Subcutaneous adipose tissue (tissue), 4 donors: ENCODE results near the gene ARPC1B. TPM values are rescaled to one million over a fixed set of nuclear protein-coding genes. Genes with fewer than 3 reads are reported as not detected.

Experiments used
- CTCF ChIP-seq: fragments of 450-650 bp; IDR thresholded peaks from one replicate; pipeline ENCODE4 v1.5.1; 2016; ENCODE audit warnings: low read depth, mild to moderate bottlenecking, control low read depth, antibody characterized with exemption, moderate library complexity
- total RNA-seq, 4 donors: library from RNA; depleted of rRNA; stranded (reverse); fragments of >200 nt; gene quantifications; one replicate each; pipeline ENCODE4 v1.1.0, GENCODE V29; 2016

Gene ARPC1B
- total RNA-seq, 4 donors from 2014 or later: 133 to 364 (median 178) TPM

DNA sequence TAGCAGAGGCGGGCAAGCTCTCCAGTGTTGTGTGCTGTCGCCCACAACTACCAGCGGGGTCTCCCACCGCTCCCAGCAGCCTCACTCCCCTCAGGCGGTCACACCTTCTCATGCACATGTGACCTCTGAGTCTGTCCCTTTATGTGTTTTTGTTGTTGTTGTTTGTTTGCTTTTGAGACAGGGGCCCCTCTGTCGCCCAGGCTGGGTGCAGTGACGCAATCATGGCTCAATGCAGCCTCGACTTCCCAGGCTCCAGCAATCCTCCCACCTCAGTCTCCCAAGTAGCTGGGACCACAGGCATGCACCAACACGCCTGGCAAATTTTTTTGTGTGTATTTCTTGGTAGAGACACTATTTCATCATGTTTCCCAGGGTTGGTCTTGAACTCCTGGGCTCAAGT is 65.7 kb downstream of the ARPC1B start:
- TF ChIP-seq CTCF: no peak

Other genes with a start within 250 kb of the ARPC1B start
- 10 to 100 TPM; 24.0 to 49.4 (median 25.2) TPM for gene SMURF1, start 230.6 kb upstream of the ARPC1B start, total RNA-seq
- not detected for gene KPNA7, start 166.6 kb upstream of the ARPC1B start, total RNA-seq
- gene MYH16, start 101.9 kb upstream of the ARPC1B start, total RNA-seq: not detected
- gene ARPC1A, start 48.8 kb upstream of the ARPC1B start, total RNA-seq: 100 to 1,000 TPM in 3 of 4 donors, 10 to 100 TPM in 1; 87.2 to 152 (median 113) TPM
- gene PDAP1, start 33.9 kb downstream of the ARPC1B start, total RNA-seq: 10 to 100 TPM; 34.6 to 88.5 (median 62.6) TPM
- gene BUD31, start 34.2 kb downstream of the ARPC1B start, total RNA-seq: 10 to 100 TPM; 55.5 to 89.0 (median 66.0) TPM
- 10 to 100 TPM in 1 of 4 donors, 1 to 10 TPM in 3; 3.7 to 11.9 (median 5.3) TPM for gene PTCD1, start 64.1 kb downstream of the ARPC1B start, total RNA-seq
- 10 to 100 TPM; 23.2 to 60.7 (median 26.6) TPM for gene CPSF4, start 64.2 kb downstream of the ARPC1B start, total RNA-seq
- gene ATP5MF, start 91.4 kb downstream of the ARPC1B start, total RNA-seq: 100 to 1,000 TPM; 546 to 724 (median 624) TPM
- 1 to 10 TPM; 4.5 to 7.3 (median 5.9) TPM for gene ZNF789, start 98.2 kb downstream of the ARPC1B start, total RNA-seq
- gene ZNF394, start 125.6 kb downstream of the ARPC1B start, total RNA-seq: 10 to 100 TPM; 24.6 to 42.2 (median 32.0) TPM
- gene ZKSCAN5, start 129.9 kb downstream of the ARPC1B start, total RNA-seq: 1 to 10 TPM; 7.0 to 10.0 (median 8.7) TPM
- gene FAM200A, start 177.4 kb downstream of the ARPC1B start, total RNA-seq: 1 to 10 TPM; 4.0 to 9.5 (median 6.0) TPM
- 100 to 1,000 TPM in 3 of 4 donors, 10 to 100 TPM in 1; 96.0 to 128 (median 108) TPM for gene ZNF655, start 183.9 kb downstream of the ARPC1B start, total RNA-seq
- gene TMEM225B, start 223.5 kb downstream of the ARPC1B start, total RNA-seq: 1 to 10 TPM; 1.1 to 4.0 (median 1.2) TPM
- 10 to 100 TPM; 10.7 to 17.1 (median 13.2) TPM for gene ZSCAN25, start 242.2 kb downstream of the ARPC1B start, total RNA-seq